GM12878 (cell line): ENCODE measurements around the gene ZDHHC11B.
"Not testable (repeated sequence)": the region's sequence is repeated elsewhere in the genome, so short reads cannot be mapped to it uniquely, and the experiment has no call there.

Source experiments
- IKZF2 ChIP-seq, 2 experiments: fragments of 450-650 bp; IDR thresholded peaks; 2 replicates each; pipeline ENCODE4 v1.6.1; 2017; ENCODE audit warnings: mild to moderate bottlenecking in 2 of 2, moderate library complexity in 2 of 2
- JUND ChIP-seq: IDR thresholded peaks from 2 replicates; pipeline ENCODE4 v1.6.1; 2012; ENCODE audit warnings: low read depth, mild to moderate bottlenecking, low read length, improper control_type of control experiment, moderate library complexity
- POLR2AphosphoS5 ChIP-seq: IDR thresholded peaks from 2 replicates; pipeline ENCODE4 v1.6.1; 2011; ENCODE audit warnings: mild to moderate bottlenecking, low read length, inconsistent platforms
- RUNX3 ChIP-seq: IDR thresholded peaks from 2 replicates; pipeline ENCODE4 v1.6.1; 2012; ENCODE audit warnings: low read length, inconsistent platforms
- TARDBP ChIP-seq: IDR thresholded peaks from 2 replicates; pipeline ENCODE4 v1.6.1; 2016; ENCODE audit warnings: borderline replicate concordance

DNA sequence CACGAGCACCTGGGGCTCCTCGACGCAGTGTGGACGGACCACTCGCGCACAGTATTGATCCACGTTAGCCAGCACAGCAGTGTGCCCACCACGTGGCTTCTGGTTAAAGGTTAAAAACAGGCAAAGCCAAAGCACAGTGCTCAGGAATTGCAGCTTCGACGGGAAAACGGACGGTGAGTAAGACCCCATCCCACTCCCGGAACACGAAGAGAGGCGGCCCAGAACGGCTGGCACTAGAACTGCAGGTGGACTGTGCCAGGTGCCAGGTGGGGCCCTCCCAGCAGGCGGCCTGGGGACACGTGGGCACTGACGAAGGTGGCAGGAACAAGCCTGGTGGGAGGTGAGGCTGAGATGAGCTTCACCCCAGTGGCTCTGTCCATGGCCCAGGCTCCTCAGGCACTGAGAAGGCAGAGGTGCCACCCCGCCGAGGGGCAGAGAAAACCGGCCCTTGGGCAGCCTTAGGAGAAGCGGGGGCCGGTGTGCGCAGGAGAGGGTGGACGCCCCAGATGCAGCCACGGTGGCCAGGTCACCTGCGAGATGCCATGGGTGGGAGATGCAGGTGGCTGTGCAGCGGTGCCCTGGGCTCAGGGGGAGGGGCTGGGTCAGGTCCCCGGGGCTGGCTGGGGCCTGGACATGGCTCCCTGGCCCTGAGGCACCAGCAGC lies 96.0 kb downstream of the ZDHHC11B start:
- TF ChIP-seq TARDBP; RUNX3; IKZF2 (IDR thresholded peaks at IDR 0.05); JUND; POLR2AphosphoS5: not testable (repeated sequence)
